ENCODE measurements around the gene TBX21.

GRCh38 chr17:47731396-47731795 is 1.6 kb upstream of the TBX21 start:
- TF ChIP-seq POLR2A (IDR thresholded peaks at IDR 0.05) (no peak), EP300 (IDR thresholded peaks at IDR 0.05) (no peak), POLR2AphosphoS5 (IDR thresholded peaks at IDR 0.05) (no peak), CTCF (IDR thresholded peaks at IDR 0.05) (no peak)

All from sigmoid colon (tissue), 4 donors.